Activated T-cell treated with anti-CD3 and anti-CD28 coated beads, Interleukin-2, amount 50 U/mL, for 24 hours (primary cell): ENCODE measurements around the gene FUZ.

Experiments used
- DNase-seq: peaks from one replicate; pipeline ENCODE4 v3.0.0-alpha.2; 2020
- H3K27ac Mint-ChIP-seq: 2 replicates; pipeline ENCODE4 v1.8.0; 2020; ENCODE audit warnings: mild to moderate bottlenecking, mixed read lengths
- H3K27me3 Mint-ChIP-seq: 2 replicates; pipeline ENCODE4 v1.8.0; 2020; ENCODE audit warnings: mixed read lengths
- H3K36me3 Mint-ChIP-seq: 2 replicates; pipeline ENCODE4 v1.8.0; 2020; ENCODE audit warnings: low read depth, mixed read lengths
- H3K4me1 Mint-ChIP-seq: 2 replicates; pipeline ENCODE4 v1.8.0; 2020; ENCODE audit warnings: low read depth, mixed read lengths
- H3K4me3 Mint-ChIP-seq: 2 replicates; pipeline ENCODE4 v1.8.0; 2020; ENCODE audit warnings: mild to moderate bottlenecking, moderate library complexity, mixed read lengths
- H3K9me3 Mint-ChIP-seq: 2 replicates; pipeline ENCODE4 v1.8.0; 2020; ENCODE audit warnings: mixed read lengths

Gene FUZ

GRCh38 chr19:49812997-49813861, at the start of gene FUZ:
FUZ (minus strand) TSS chr19:49813292; CDS start chr19:49813106, 186 bp downstream.
- H3K4me3 Mint-ChIP-seq, result peak within 1 kb of the TSS; percentile 89
- peaks cover 15% of the 10 kb centered on the region for H3K36me3 Mint-ChIP-seq
- H3K9me3 Mint-ChIP-seq, result no peaks in the 10 kb centered on the region
- peak; percentile 91 for DNase-seq
- peaks cover 47% of the 10 kb centered on the region for H3K4me1 Mint-ChIP-seq
- H3K27me3 Mint-ChIP-seq, result no peaks in the 10 kb centered on the region
- peak within 1 kb of the TSS; percentile 98 for H3K27ac Mint-ChIP-seq

- Mint-ChIP-seq H3K9me3 (no peaks in the 10 kb centered on the region), H3K4me3 (no peak overlapping the region), H3K4me1 (peaks cover 36% of the 10 kb centered on the region), H3K27me3 (no peaks in the 10 kb centered on the region), H3K27ac (peak overlapping the region; percentile 72), H3K36me3 (peaks cover 89% of the 10 kb centered on the region)
- DNase-seq, result no peak
Observed at GRCh38 chr19:49862391-49863253, 49.5 kb upstream of the FUZ start.

- Mint-ChIP-seq H3K27me3 (no peaks in the 10 kb centered on the region), H3K4me3 (no peak overlapping the region), H3K27ac (no peak overlapping the region), H3K9me3 (no peaks in the 10 kb centered on the region), H3K4me1 (peaks cover 34% of the 10 kb centered on the region), H3K36me3 (peaks cover 92% of the 10 kb centered on the region)
- DNase-seq, result no peak
Observed at GRCh38 chr19:49861541-49862378, 48.7 kb upstream of the FUZ start.

- no peaks in the 10 kb centered on the region for H3K27me3 Mint-ChIP-seq
- H3K27ac Mint-ChIP-seq, result no peak overlapping the region
- no peak for DNase-seq
- H3K4me3 Mint-ChIP-seq, result no peak overlapping the region
- peaks cover 27% of the 10 kb centered on the region for H3K4me1 Mint-ChIP-seq
- H3K9me3 Mint-ChIP-seq, result no peaks in the 10 kb centered on the region
- H3K36me3 Mint-ChIP-seq, result peaks cover 91% of the 10 kb centered on the region
Observed at GRCh38 chr19:49861107-49861506, 48.0 kb upstream of the FUZ start.

- no peak for DNase-seq
- no peaks in the 10 kb centered on the region for H3K9me3 Mint-ChIP-seq
- H3K4me1 Mint-ChIP-seq, result peaks cover 21% of the 10 kb centered on the region
- peaks cover 91% of the 10 kb centered on the region for H3K36me3 Mint-ChIP-seq
- no peaks in the 10 kb centered on the region for H3K27me3 Mint-ChIP-seq
- no peak overlapping the region for H3K4me3 Mint-ChIP-seq
- H3K27ac Mint-ChIP-seq, result no peak overlapping the region
Observed at GRCh38 chr19:49860336-49861102, 47.4 kb upstream of the FUZ start.

- H3K27me3 Mint-ChIP-seq, result no peaks in the 10 kb centered on the region
- H3K4me1 Mint-ChIP-seq, result peaks cover 15% of the 10 kb centered on the region
- no peak overlapping the region for H3K4me3 Mint-ChIP-seq
- no peak for DNase-seq
- no peak overlapping the region for H3K27ac Mint-ChIP-seq
- H3K9me3 Mint-ChIP-seq, result no peaks in the 10 kb centered on the region
- peaks cover 91% of the 10 kb centered on the region for H3K36me3 Mint-ChIP-seq
Observed at GRCh38 chr19:49859682-49860335, 46.7 kb upstream of the FUZ start.

- DNase-seq, result no peak
- Mint-ChIP-seq H3K9me3 (no peaks in the 10 kb centered on the region), H3K27ac (peak overlapping the region; percentile 33), H3K4me1 (peaks cover 9% of the 10 kb centered on the region), H3K4me3 (no peak overlapping the region), H3K27me3 (no peaks in the 10 kb centered on the region), H3K36me3 (peaks cover 78% of the 10 kb centered on the region)
Observed at GRCh38 chr19:49858088-49858985, 45.2 kb upstream of the FUZ start.

- H3K36me3 Mint-ChIP-seq, result peaks cover 74% of the 10 kb centered on the region
- DNase-seq, result no peak
- peak overlapping the region; percentile 38 for H3K27ac Mint-ChIP-seq
- H3K27me3 Mint-ChIP-seq, result no peaks in the 10 kb centered on the region
- no peaks in the 10 kb centered on the region for H3K9me3 Mint-ChIP-seq
- peaks cover 11% of the 10 kb centered on the region for H3K4me1 Mint-ChIP-seq
- H3K4me3 Mint-ChIP-seq, result no peak overlapping the region
Observed at GRCh38 chr19:49857838-49858087, 44.7 kb upstream of the FUZ start.

- no peak for DNase-seq
- H3K27me3 Mint-ChIP-seq, result no peaks in the 10 kb centered on the region
- H3K4me1 Mint-ChIP-seq, result peaks cover 16% of the 10 kb centered on the region
- no peak overlapping the region for H3K4me3 Mint-ChIP-seq
- H3K36me3 Mint-ChIP-seq, result peaks cover 75% of the 10 kb centered on the region
- no peaks in the 10 kb centered on the region for H3K9me3 Mint-ChIP-seq
- peak overlapping the region; percentile 38 for H3K27ac Mint-ChIP-seq
Observed at GRCh38 chr19:49857061-49857837, 44.2 kb upstream of the FUZ start.

- no peak for DNase-seq
- Mint-ChIP-seq H3K4me1 (peaks cover 21% of the 10 kb centered on the region), H3K9me3 (no peaks in the 10 kb centered on the region), H3K36me3 (peaks cover 72% of the 10 kb centered on the region), H3K27ac (peak overlapping the region; percentile 88), H3K27me3 (no peaks in the 10 kb centered on the region), H3K4me3 (no peak overlapping the region)
Observed at GRCh38 chr19:49856574-49857021, 43.5 kb upstream of the FUZ start.

- peak; percentile 34 for DNase-seq
- no peaks in the 10 kb centered on the region for H3K9me3 Mint-ChIP-seq
- peaks cover 68% of the 10 kb centered on the region for H3K36me3 Mint-ChIP-seq
- peaks cover 21% of the 10 kb centered on the region for H3K4me1 Mint-ChIP-seq
- no peaks in the 10 kb centered on the region for H3K27me3 Mint-ChIP-seq
- H3K27ac Mint-ChIP-seq, result peak overlapping the region; percentile 88
- peak overlapping the region; percentile 23 for H3K4me3 Mint-ChIP-seq
Observed at GRCh38 chr19:49855676-49856573, 42.8 kb upstream of the FUZ start.
